ENCODE results near the gene OR52I2.
A peak's percentile ranks its signal among the peaks of the same experiment; 100 is the strongest.

OR52I2 gene

DNA sequence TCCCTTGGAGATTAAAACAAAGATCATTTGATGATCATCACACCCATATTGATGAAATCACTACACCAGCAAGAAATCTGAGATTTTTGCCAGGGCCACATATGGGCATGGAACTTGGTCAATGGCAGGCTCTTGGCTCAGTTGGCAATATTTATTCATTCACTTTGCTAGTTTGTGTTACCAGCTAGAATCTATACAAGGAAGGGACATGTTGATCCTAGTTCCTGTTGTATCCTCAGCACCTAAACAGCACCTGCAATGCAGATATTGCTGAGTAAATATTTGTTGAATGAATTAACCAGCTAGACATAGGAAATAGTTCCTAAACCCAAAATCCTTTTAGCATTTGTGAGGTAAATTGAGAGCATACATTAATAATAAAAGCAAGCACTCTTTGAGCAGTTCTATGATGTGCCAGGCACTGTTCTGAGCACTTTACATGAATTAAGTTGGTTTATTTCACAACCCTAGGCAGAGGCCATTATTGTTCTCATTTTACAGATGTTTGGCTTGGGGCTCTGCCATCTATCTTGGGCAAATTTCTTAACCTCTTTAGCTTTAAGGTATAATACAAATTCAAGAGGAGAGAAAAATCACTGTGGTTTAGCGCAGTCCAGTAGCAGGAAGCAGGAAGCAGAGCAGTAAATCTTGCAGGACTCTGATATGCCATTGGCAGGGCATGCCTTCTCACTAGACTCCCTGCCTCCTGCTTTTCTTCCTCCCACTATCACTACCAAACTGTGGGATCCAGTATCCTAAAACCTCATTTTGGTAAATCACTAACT is 24.9 kb downstream of the OR52I2 start:
- no peak for TF ChIP-seq TCF12 (IDR thresholded peaks at IDR 0.05; ENCODE audit: low read depth)
- TF ChIP-seq, protein P1, sequence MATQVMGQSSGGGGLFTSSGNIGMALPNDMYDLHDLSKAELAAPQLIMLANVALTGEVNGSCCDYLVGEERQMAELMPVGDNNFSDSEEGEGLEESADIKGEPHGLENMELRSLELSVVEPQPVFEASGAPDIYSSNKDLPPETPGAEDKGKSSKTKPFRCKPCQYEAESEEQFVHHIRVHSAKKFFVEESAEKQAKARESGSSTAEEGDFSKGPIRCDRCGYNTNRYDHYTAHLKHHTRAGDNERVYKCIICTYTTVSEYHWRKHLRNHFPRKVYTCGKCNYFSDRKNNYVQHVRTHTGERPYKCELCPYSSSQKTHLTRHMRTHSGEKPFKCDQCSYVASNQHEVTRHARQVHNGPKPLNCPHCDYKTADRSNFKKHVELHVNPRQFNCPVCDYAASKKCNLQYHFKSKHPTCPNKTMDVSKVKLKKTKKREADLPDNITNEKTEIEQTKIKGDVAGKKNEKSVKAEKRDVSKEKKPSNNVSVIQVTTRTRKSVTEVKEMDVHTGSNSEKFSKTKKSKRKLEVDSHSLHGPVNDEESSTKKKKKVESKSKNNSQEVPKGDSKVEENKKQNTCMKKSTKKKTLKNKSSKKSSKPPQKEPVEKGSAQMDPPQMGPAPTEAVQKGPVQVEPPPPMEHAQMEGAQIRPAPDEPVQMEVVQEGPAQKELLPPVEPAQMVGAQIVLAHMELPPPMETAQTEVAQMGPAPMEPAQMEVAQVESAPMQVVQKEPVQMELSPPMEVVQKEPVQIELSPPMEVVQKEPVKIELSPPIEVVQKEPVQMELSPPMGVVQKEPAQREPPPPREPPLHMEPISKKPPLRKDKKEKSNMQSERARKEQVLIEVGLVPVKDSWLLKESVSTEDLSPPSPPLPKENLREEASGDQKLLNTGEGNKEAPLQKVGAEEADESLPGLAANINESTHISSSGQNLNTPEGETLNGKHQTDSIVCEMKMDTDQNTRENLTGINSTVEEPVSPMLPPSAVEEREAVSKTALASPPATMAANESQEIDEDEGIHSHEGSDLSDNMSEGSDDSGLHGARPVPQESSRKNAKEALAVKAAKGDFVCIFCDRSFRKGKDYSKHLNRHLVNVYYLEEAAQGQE (IDR thresholded peaks at IDR 0.05; ENCODE audit: low read depth) = no peak
- no peak for TF ChIP-seq RAD21 (IDR thresholded peaks at IDR 0.05; ENCODE audit: low read depth)
- TF ChIP-seq EGR1 (IDR thresholded peaks at IDR 0.05) = no peak
- TF ChIP-seq ZBTB7A (IDR thresholded peaks at IDR 0.05; ENCODE audit: low read depth) = no peak
- TF ChIP-seq, protein P2, sequence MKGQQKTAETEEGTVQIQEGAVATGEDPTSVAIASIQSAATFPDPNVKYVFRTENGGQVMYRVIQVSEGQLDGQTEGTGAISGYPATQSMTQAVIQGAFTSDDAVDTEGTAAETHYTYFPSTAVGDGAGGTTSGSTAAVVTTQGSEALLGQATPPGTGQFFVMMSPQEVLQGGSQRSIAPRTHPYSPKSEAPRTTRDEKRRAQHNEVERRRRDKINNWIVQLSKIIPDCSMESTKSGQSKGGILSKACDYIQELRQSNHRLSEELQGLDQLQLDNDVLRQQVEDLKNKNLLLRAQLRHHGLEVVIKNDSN (IDR thresholded peaks at IDR 0.05) = no peak
- TF ChIP-seq TAF1 (IDR thresholded peaks at IDR 0.05; ENCODE audit: low read depth) = no peak
- TF ChIP-seq FOXM1 (IDR thresholded peaks at IDR 0.05; ENCODE audit: borderline replicate concordance, low read depth) = no peak
- no peak for TF ChIP-seq TEAD4 (IDR thresholded peaks at IDR 0.05)
- no peak for TF ChIP-seq NFIC (IDR thresholded peaks at IDR 0.05)
- no peak for TF ChIP-seq YY1 (IDR thresholded peaks at IDR 0.05; ENCODE audit: low read depth)
- TF ChIP-seq CREB1 (IDR thresholded peaks at IDR 0.05; ENCODE audit: low read depth) = no peak
- no peak for TF ChIP-seq CEBPB (IDR thresholded peaks at IDR 0.05)
- no peak for TF ChIP-seq EP300 (IDR thresholded peaks at IDR 0.05; ENCODE audit: borderline replicate concordance)
- TF ChIP-seq, protein P3, sequence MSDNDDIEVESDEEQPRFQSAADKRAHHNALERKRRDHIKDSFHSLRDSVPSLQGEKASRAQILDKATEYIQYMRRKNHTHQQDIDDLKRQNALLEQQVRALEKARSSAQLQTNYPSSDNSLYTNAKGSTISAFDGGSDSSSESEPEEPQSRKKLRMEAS (IDR thresholded peaks at IDR 0.05) = no peak

DNA sequence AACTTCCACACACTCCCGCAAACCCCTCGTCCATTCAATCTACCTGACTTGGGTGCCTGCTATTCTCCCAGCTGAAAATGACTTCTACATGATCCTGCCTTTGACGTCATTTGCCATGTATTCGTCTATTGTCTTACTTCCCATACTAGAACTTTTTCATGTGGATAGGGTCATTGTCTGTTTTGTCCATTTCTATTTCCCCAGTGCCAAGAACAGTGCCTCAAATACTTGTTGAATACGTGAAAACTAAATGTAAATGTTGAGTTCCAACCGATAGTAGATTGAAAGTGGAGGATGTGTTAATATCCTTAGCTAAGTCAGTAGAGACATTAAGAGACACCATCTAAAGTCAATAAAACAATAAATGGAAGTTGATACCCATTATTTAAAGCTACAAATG is 25.6 kb downstream of the OR52I2 start:
- TF ChIP-seq TEAD4 (IDR thresholded peaks at IDR 0.05) (no peak), RAD21 (IDR thresholded peaks at IDR 0.05; ENCODE audit: low read depth) (no peak), EGR1 (IDR thresholded peaks at IDR 0.05) (no peak), ZBTB7A (IDR thresholded peaks at IDR 0.05; ENCODE audit: low read depth) (no peak), FOXM1 (IDR thresholded peaks at IDR 0.05; ENCODE audit: borderline replicate concordance, low read depth) (no peak), EP300 (IDR thresholded peaks at IDR 0.05; ENCODE audit: borderline replicate concordance) (no peak), NFIC (IDR thresholded peaks at IDR 0.05) (no peak), CEBPB (IDR thresholded peaks at IDR 0.05) (no peak), TCF12 (IDR thresholded peaks at IDR 0.05; ENCODE audit: low read depth) (no peak), TAF1 (IDR thresholded peaks at IDR 0.05; ENCODE audit: low read depth) (no peak), CREB1 (IDR thresholded peaks at IDR 0.05; ENCODE audit: low read depth) (no peak), YY1 (IDR thresholded peaks at IDR 0.05; ENCODE audit: low read depth) (no peak)
- TF ChIP-seq, protein P3 (IDR thresholded peaks at IDR 0.05) = no peak
- TF ChIP-seq, protein P2 (IDR thresholded peaks at IDR 0.05) = no peak
- TF ChIP-seq, protein P1 (IDR thresholded peaks at IDR 0.05; ENCODE audit: low read depth) = no peak

DNA sequence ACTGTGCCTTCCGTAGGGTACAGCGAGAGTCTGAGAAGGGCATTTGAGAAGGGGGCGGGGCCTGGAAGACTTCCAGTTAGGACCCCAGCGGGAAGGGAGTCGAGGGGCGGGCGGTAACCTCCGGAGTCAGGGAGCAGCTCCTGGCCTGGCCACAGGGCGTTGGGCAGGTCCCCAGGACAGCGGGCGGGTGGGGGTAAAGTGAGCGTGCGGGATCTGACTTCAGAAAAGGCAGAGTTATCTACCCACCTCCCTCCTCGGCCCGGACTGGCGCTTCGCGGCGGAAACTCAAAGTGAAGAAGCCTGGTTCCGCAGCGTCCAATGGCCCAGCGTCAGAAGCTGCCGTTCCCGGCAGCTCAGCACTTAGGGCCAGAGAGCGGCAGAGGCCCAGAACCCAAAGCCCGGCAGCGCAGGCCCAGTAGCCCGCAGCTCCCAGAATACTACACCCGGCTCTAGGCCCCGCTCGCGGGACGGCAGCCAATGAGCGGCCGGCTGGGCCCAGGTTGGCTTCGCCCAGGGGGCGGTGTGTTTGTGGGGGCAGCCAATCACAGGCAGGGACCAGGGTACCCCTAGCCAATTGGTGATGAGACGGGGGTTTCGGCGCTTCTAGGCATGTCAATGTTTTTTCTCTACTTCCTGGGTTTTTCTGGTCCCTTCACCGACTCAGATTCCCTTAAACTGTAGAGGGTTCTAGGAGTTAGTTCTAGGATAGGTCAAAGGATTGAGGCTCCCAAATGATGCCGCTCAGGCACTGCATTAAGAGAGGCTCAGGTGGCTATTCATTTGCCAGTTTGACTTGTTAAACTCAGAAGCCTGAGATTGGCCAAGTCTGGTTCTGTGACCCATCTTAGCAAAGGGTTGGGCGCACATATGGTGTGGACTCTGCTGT is 26.5 kb downstream of the OR52I2 start, which contains the start of gene TRIM68:
TSS of gene TRIM68 (minus strand) at position 451 of the 886 bp plus-strand sequence. CDS start 2,727 bp downstream, outside the sequence.
- TF ChIP-seq TAF1 (IDR thresholded peaks at IDR 0.05; ENCODE audit: low read depth) (peak; percentile 50; the same call in 1 of the 2 replicates), TCF12 (IDR thresholded peaks at IDR 0.05; ENCODE audit: low read depth) (no peak)
- TF ChIP-seq, protein P3 (IDR thresholded peaks at IDR 0.05) = peak; percentile 18; the same call in 1 of the 2 replicates

DNA sequence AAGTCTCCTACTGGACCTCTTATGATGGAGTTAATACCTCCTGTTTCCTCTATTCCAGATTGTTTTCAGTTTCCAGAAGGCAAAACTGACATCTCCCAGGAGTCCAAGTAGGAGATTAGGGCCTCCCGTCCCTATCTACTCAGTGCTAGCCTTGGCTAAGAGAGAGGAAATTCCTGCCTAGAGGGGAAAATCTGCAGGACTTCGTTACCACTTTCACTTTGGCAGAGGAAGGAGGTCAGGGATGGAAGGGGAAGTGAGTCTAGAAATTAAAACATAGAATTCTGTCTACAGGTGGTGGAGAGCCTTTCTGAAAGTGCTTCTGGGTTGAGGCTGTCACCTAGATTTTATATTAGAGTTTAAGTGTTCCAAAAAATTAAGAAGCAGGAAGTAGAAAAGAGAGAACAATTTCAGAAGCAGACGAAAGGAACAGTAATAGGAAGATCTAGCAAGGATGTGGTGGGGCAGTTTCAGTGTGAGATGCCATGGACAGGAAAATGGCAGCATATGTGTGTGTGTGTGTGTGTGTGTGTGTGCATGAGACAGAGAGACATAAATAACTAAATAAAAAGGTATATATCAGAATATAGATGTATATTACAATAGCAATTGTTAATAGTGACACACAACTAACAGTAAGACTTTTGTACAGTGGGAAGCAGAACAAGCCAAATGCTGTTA is 28.9 kb downstream of the OR52I2 start:
- TF ChIP-seq EP300 (IDR thresholded peaks at IDR 0.05; ENCODE audit: borderline replicate concordance) = no peak
- TF ChIP-seq, protein P3 (IDR thresholded peaks at IDR 0.05) = no peak
- no peak for TF ChIP-seq TCF12 (IDR thresholded peaks at IDR 0.05; ENCODE audit: low read depth)
- TF ChIP-seq, protein P1 (IDR thresholded peaks at IDR 0.05; ENCODE audit: low read depth) = no peak
- TF ChIP-seq CEBPB (IDR thresholded peaks at IDR 0.05) = no peak
- TF ChIP-seq NFIC (IDR thresholded peaks at IDR 0.05) = no peak
- TF ChIP-seq ZBTB7A (IDR thresholded peaks at IDR 0.05; ENCODE audit: low read depth) = no peak
- no peak for TF ChIP-seq TAF1 (IDR thresholded peaks at IDR 0.05; ENCODE audit: low read depth)
- no peak for TF ChIP-seq TEAD4 (IDR thresholded peaks at IDR 0.05)
- no peak for TF ChIP-seq RAD21 (IDR thresholded peaks at IDR 0.05; ENCODE audit: low read depth)
- no peak for TF ChIP-seq YY1 (IDR thresholded peaks at IDR 0.05; ENCODE audit: low read depth)
